CD4-positive, alpha-beta T cell treated with Interleukin-4 for 4 hours (primary cell): ENCODE measurements around the gene TEX19.
"Not testable (repeated sequence)": the region's sequence is repeated elsewhere in the genome, so short reads cannot be mapped to it uniquely, and the experiment has no call there.

Experiments used
- DNase-seq: peaks from one replicate; pipeline ENCODE4 v3.0.0-alpha.2; 2020

The TEX19 gene

GRCh38 chr17:82339634-82340580, 19.1 kb upstream of the TEX19 start:
- DNase-seq: no peak

GRCh38 chr17:82342361-82343079, 16.5 kb upstream of the TEX19 start:
- no peak for DNase-seq

DNA sequence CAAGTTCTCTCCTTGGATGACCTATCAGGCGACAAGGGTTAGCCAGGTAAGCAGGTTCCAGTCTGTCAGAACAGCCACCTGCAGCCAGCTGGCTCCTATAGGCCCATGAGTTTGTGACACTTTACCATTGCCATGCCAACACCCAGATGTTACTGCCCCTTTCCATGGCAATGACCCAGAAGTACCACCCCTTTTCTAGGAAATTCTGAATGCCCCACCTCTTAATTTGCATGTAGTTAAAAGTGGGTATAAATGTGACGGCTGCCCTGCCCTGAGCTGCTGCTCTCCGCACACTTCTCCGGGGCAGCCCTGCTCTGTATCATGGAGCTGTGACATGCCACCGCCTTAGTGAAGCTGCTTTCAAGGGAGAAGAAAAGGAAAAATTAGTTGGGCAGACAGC, 15.5 kb upstream of the TEX19 start:
- DNase-seq: no peak

GRCh38 chr17:82344175-82344907, 14.7 kb upstream of the TEX19 start:
- no peak for DNase-seq

GRCh38 chr17:82345151-82345976, 13.7 kb upstream of the TEX19 start:
- no peak for DNase-seq

DNA sequence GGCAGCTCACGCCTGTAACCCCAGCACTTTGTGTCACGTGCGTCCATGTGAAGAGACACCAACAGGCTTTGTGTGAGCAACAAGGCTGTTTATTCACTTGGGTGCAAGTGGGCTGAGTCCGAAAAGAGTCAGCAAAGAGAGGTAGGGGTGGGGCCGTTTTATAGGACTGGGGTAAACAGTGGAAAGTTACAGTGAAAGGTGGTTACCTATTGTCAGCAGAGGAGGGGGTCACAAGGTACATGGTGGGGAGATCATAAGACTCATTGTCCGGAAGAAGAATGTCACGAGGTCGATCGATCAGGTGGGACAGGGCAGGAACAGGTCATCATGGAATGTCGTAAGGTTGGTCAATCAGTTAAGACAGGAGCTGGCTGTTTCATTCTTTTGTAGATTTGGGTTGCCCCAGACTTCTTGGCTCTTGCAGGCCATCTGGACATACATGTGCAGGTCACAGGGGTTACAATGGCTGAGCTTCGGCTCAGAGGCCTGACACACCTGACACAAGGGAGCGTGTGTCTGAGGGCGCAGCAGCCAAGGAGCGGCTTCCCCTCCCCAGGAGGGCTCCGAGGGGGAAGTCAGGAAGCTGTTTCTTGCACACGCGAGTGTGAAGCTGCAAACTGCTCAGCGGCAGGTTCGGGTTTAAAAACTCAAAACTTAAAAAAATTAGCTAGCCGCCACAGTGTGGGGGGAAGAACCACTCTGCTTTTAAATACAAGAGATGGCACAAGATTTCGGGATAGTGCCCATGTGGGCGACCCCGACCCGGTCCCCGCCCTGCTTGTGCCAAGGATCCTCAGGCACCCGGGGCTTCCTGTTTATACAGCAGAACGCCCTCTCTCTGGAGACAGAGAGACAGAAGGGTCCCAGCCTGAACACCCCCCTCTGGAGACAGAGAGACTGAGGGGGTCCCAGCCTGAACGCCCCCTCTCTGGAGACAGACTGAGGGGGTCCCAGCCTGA, 12.4 kb upstream of the TEX19 start:
- DNase-seq: no peak

GRCh38 chr17:82347994-82348393, 11.1 kb upstream of the TEX19 start:
- not testable (repeated sequence) for DNase-seq

- no peak for DNase-seq
These were observed 10.6 kb upstream of the TEX19 start for GRCh38 chr17:82348434-82348833.

- DNase-seq: no peak
These were observed 10.2 kb upstream of the TEX19 start for GRCh38 chr17:82348866-82349265.

- no peak for DNase-seq
These were observed 9.8 kb upstream of the TEX19 start for GRCh38 chr17:82349287-82349701.

DNA sequence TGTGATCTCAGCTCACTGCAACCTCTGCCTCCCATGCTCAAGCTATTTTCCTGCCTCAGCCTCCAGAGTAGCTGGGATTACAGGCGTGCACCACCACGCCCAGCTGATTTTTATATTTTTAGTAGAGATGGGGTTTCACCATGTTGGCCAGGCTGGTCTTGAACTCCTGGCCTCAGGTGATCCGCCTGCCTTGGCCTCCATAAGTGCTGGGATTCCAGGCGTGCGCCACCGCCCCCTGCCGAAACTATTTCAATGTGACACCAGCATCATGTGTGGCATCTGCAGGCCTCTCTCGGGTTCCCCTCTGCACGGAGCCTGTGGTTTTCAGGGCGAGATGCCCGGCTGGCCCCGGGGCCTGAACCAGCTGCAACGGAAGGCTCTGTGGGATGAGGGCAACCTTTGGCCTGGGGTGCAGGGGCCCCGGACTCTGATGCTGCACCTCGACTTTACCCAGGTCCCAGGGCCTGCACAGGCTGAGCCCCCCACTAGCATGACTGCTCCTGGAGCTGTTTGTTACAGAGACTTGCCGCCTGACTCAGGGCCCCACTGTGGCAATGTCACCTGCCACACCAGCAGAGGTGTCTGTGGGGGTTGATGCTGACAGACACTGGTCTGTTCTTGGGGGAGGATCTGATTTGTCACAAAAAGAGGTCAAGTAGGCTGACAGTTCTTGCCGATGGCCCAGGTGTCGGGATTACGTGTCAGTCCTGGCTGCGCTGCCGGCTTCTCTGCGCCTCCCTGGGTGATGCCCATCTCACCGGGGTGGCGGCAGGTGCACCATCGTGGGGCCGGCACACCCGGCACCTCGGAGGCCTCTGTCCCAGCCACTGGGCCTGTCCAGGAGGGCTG, 8.6 kb upstream of the TEX19 start:
- peak; percentile 26 for DNase-seq

DNA sequence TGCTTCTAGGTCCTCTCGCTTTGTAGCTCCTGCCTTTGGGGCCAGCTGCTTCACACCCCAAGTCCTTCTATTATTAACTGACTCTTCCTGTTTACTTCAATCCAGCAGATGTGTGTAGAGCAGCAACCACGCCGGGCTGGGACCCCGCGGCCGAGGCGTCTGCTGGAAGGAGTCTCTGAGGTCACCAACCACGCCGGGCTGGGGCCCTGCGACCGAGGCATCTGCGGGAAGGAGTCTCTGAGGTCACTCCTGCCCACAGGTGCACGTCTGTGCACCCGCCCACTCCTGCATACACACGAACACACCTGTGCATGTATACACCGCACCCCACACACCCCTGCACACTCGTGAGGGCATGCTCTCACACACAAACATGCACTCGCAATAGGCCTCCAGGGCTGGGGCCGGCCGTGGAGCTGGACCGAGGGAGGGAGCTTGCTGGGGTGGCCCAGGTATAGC, 7.8 kb upstream of the TEX19 start:
- DNase-seq: no peak

- DNase-seq: peak; percentile 70
These were observed 7.1 kb upstream of the TEX19 start for GRCh38 chr17:82351713-82352488.

- DNase-seq: no peak
These were observed 5.6 kb upstream of the TEX19 start for GRCh38 chr17:82353484-82353883.

GRCh38 chr17:82354804-82355308, 4.2 kb upstream of the TEX19 start:
- no peak for DNase-seq

DNA sequence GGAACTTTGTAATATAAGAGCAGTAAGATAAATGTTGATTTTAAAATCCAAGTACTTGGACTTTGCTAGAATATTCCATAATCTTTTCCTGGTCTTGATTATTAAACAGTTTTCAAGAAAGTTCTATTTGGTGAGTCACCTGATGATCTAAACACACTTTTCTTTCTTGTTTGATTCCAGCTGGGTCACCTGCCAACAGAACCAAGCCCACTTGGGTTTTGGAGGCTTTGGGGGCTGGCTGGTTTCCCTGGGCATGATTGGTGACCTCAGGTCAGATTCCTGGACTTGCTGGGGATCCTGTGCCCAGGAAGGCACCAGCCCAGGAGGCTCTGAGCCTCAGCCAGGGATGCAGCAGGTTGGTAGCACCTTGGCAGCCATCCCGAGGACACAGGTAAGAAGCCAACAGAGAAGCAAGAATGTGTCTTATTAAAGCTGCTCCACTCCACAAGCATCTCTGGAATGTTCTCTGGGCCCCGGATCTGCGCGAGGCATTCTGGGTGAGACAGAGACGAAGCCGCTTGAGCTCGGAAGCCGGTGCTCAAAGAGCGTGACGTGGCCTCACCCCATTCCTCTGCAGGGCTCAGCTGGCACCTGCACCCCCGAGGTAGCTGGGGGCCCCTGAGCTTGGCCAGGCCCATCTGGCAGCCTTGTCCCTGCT, 3.1 kb upstream of the TEX19 start:
- DNase-seq: no peak

GRCh38 chr17:82356845-82357355, 2.1 kb upstream of the TEX19 start:
- DNase-seq: no peak

DNA sequence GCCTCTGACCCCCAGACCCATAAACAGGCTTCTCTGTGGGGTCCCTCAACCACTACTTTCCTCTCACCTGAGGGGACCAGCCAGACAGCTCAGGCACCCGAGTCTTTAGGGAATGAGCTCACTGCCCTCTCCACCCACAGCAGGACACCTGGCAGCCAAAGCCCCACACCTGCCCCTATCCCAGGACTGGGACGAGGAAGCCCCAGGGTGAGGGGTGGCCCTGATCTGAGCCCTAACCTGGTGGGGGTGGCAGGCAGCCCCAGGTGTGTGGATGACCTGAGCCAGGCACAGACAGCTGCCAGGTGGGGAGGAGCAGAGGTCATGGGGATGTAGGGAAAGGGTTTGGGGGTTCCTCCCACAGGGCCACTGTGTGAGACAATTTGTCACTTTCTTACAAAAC, 1.7 kb upstream of the TEX19 start:
- DNase-seq: no peak
